Psoas muscle (tissue), 8 donors: ENCODE results near the gene SDHAF1. TPM values are rescaled to one million over a fixed set of nuclear protein-coding genes. Genes with fewer than 3 reads are reported as not detected.
A peak's percentile ranks its signal among the peaks of the same experiment; 100 is the strongest.
"Not testable (repeated sequence)": the region's sequence is repeated elsewhere in the genome, so short reads cannot be mapped to it uniquely, and the experiment has no call there.

ENCODE experiments used
- ATAC-seq, 4 donors: fragments of 200-7000 bp; cut with Tn5 transposase; one replicate each; pipeline ENCODE4 v1.9.1; 2020; ENCODE audit warnings: moderate library complexity in 3 of 4, mild to moderate bottlenecking in 2 of 4
- DNase-seq, 2 donors: peaks; one replicate each; pipeline ENCODE4 v3.0.0-alpha.2; 2020
- H3K27ac ChIP-seq: fragments of 200-600 bp; one replicate; pipeline ENCODE4 v1.8.0; 2022
- H3K27me3 ChIP-seq, 3 donors: fragments of 200-600 bp in 1 of 3; one replicate each; pipeline versions ENCODE4 v1.6.1 to v1.8.0; 2013 to 2022; ENCODE audit warnings: low read length in 2 of 3, mild to moderate bottlenecking in 2 of 3, moderate library complexity in 1 of 3; ENCODE audit not compliant: insufficient read depth in 3 of 3
- H3K36me3 ChIP-seq, 2 donors: fragments of 200-600 bp in 1 of 2; one replicate each; pipeline versions ENCODE4 v1.6.1 to v1.8.0; 2013 to 2022; ENCODE audit warnings: low read depth in 1 of 2, mild to moderate bottlenecking in 1 of 2, moderate library complexity in 1 of 2; ENCODE audit not compliant: insufficient read depth in 1 of 2
- H3K4me1 ChIP-seq: fragments of 200-600 bp; one replicate; pipeline ENCODE4 v1.8.0; 2022
- H3K4me3 ChIP-seq: fragments of 200-600 bp; one replicate; pipeline ENCODE4 v1.8.0; 2022; ENCODE audit warnings: mild to moderate bottlenecking
- H3K9me3 ChIP-seq: fragments of 200-600 bp; one replicate; pipeline ENCODE4 v1.8.0; 2022
- CTCF ChIP-seq: fragments of 200-600 bp; IDR thresholded peaks from one replicate; pipeline ENCODE4 v1.8.0; 2022; ENCODE audit warnings: antibody characterized with exemption
- WGBS, 3 donors: extraction: QIAGEN DNeasy Blood & Tissue Kit; methylation state at CpG; one replicate each; pipeline versions ENCODE4 v1.1.6 to v1.1.7; 2013; 5-methylcytosine and 5-hydroxymethylcytosine counted together
- intact Hi-C, 2 donors: fragments of 100-400 bp; cut with DNase I; formaldehyde crosslinking; loops; one replicate each; pipeline versions ENCODE4 v1.11.0 to v1.14.2; 2022
- polyA plus RNA-seq, 3 donors: library from polyadenylated mRNA; stranded (reverse); fragments of 200-250 nt; gene quantifications; one replicate each; pipeline ENCODE4 v1.2.3, GENCODE V29; 2013
- total RNA-seq, 4 donors: library from RNA; stranded (reverse); fragmentation: NEBNext Ultra II Directional in 2 of 4; extraction: Animal tissue kit (Norgen Biotek cat#: 25700) in 2 of 4; gene quantifications; one replicate each; pipeline versions ENCODE4 v1.2.1 to v1.2.4, GENCODE V29; 2021 to 2023
- donor health status: healthy with polysubstance abuse.
- donor health status: DM: no; HTN: no; CAD: no; lungs with moderate emphysema.
- donor health status: Bipolar disorder and iron deficiency.
- donor health status: healthy.
- donor health status: DM: yes; HTN: yes; CAD: no.
- donor health status: DM: no; HTN: no; CAD: no.
- donor health status: DM: no; HTN: no; CAD: no.
- donor health status: DM: yes; HTN: yes; CAD: no.

Gene SDHAF1
- total and polyA plus RNA-seq, 7 donors: 7.2 to 33.3 (median 14.5) TPM

DNA sequence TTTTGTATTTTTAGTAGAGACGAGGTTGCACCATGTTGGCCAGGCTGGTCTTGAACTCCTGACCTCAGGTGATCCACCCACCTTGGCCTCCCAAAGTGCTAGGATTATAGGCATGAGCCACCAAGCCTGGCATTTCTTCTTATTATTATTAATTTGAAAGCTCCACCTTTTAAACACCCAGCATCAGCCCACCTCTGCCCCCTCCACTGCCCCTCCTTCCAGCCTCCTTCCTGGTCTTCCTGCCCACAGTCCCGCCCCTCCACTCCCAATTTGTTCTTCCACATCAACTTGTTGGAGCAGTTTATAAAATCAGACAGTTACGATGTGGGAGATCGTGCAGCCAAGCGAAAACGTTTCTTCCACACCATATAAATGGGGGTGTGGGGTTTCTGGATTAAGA, 45.5 kb downstream of the SDHAF1 start:
- Histone ChIP-seq H3K36me3 (peaks cover 0 to 3% of the 10 kb centered on the region in 2 donors), H3K9me3 (no peaks in the 10 kb centered on the region), H3K27me3 (no peaks in the 10 kb centered on the region), H3K4me3 (no peak overlapping the region), H3K27ac (no peak overlapping the region), H3K4me1 (no peaks in the 10 kb centered on the region)
- DNase-seq: no peak
- intact Hi-C loops: no loop called here
- no peak for TF ChIP-seq CTCF
- WGBS, 3 donors: 84 to 90% (median 87%) methylated on average over 6 of the region's 6 CpGs
- no peak for ATAC-seq

GRCh38 chr19:36041092-36041491, 46.1 kb downstream of the SDHAF1 start:
- 83 to 93% (median 91%) methylated on average over 6 of the region's 6 CpGs for WGBS, 3 donors
- ATAC-seq, H3K36me3 ChIP-seq, H3K4me1 ChIP-seq, DNase-seq, H3K27me3 ChIP-seq, H3K27ac ChIP-seq, intact Hi-C loops, H3K9me3 ChIP-seq, H3K4me3 ChIP-seq: not testable (repeated sequence)

- no peaks in the 10 kb centered on the region for H3K27me3 ChIP-seq
- no peaks in the 10 kb centered on the region for H3K4me1 ChIP-seq
- no peak for DNase-seq
- intact Hi-C loops: no loop called here
- no peak for TF ChIP-seq CTCF
- no peak overlapping the region for H3K4me3 ChIP-seq
- 20 to 37% (median 36%) methylated on average over 3 of the region's 3 CpGs for WGBS, 3 donors
- no peaks in the 10 kb centered on the region for H3K36me3 ChIP-seq
- H3K9me3 ChIP-seq: no peaks in the 10 kb centered on the region
- ATAC-seq: peak in 1 of 4 donors; percentile 71
- H3K27ac ChIP-seq: no peak overlapping the region
Measured at GRCh38 chr19:36041831-36042230, 46.8 kb downstream of the SDHAF1 start.

DNA sequence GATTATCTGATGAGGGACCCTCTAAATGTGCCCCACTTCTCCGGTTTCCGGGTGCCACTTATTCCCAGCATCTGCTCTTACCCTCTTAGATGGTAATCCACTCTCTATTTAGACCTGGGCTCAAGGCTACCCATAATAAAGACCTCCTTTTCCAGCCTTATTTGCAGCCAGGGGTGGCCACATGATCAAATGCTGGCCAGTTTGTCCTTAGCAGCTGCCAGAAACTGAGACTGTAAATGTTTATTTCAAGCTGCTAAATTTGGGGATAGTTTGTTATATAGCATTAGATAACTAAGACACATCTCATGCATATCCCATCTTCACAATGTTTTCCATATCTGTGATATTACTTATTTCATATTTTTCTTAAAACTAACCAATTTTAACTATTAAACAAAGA, 49.0 kb downstream of the SDHAF1 start:
- H3K36me3 ChIP-seq: no peaks in the 10 kb centered on the region
- H3K27ac ChIP-seq: no peak overlapping the region
- no peak for DNase-seq
- no peak for ATAC-seq
- H3K4me1 ChIP-seq: no peaks in the 10 kb centered on the region
- H3K9me3 ChIP-seq: no peaks in the 10 kb centered on the region
- no peaks in the 10 kb centered on the region for H3K27me3 ChIP-seq
- intact Hi-C loops: no loop called here
- H3K4me3 ChIP-seq: no peak overlapping the region
- no peak for TF ChIP-seq CTCF
- 94 to 98% (median 96%) methylated on average over 2 of the region's 2 CpGs for WGBS, 3 donors

Other genes with a start within 250 kb of the SDHAF1 start
- gene U2AF1L4, start 249.8 kb upstream of the SDHAF1 start, total RNA-seq: 10 to 100 TPM; 13.3 to 28.7 (median 19.6) TPM
- gene U2AF1L4, start 249.8 kb upstream of the SDHAF1 start, polyA plus RNA-seq: 10 to 100 TPM; 12.3 to 26.6 (median 13.6) TPM
- gene PSENEN, start 249.5 kb upstream of the SDHAF1 start, total RNA-seq: 10 to 100 TPM; 34.7 to 41.0 (median 36.7) TPM
- 100 to 1,000 TPM in 1 of 3 donors, 10 to 100 TPM in 2; 61.6 to 116 (median 67.7) TPM for gene PSENEN, start 249.5 kb upstream of the SDHAF1 start, polyA plus RNA-seq
- gene LIN37, start 246.6 kb upstream of the SDHAF1 start, total RNA-seq: 10 to 100 TPM in 1 of 4 donors, 1 to 10 TPM in 3; 3.1 to 14.5 (median 7.9) TPM
- gene LIN37, start 246.6 kb upstream of the SDHAF1 start, polyA plus RNA-seq: 10 to 100 TPM; 17.8 to 26.8 (median 23.1) TPM
- gene HSPB6, start 238.2 kb upstream of the SDHAF1 start, total RNA-seq: 1,000 to 10,000 TPM in 1 of 4 donors, 100 to 1,000 TPM in 3; 656 to 1,308 (median 674) TPM
- gene HSPB6, start 238.2 kb upstream of the SDHAF1 start, polyA plus RNA-seq: 100 to 1,000 TPM; 303 to 719 (median 476) TPM
- 10 to 100 TPM in 1 of 4 donors, 1 to 10 TPM in 3; 4.2 to 16.2 (median 9.0) TPM for gene PROSER3, start 237.0 kb upstream of the SDHAF1 start, total RNA-seq
- gene PROSER3, start 237.0 kb upstream of the SDHAF1 start, polyA plus RNA-seq: 10 to 100 TPM in 1 of 3 donors, 1 to 10 TPM in 2; 4.6 to 14.2 (median 5.3) TPM
- gene ARHGAP33, start 219.6 kb upstream of the SDHAF1 start, total RNA-seq: 1 to 10 TPM in 3 of 4 donors, under 1 TPM in 1; 0.68 to 4.0 (median 2.2) TPM
- gene ARHGAP33, start 219.6 kb upstream of the SDHAF1 start, polyA plus RNA-seq: 1 to 10 TPM in 2 of 3 donors, under 1 TPM in 1; 0.96 to 1.4 (median 1.3) TPM
- gene PRODH2, start 182.3 kb upstream of the SDHAF1 start, total RNA-seq: not detected
- gene PRODH2, start 182.3 kb upstream of the SDHAF1 start, polyA plus RNA-seq: not detected
- gene NPHS1, start 142.7 kb upstream of the SDHAF1 start, total RNA-seq: not detected
- not detected for gene NPHS1, start 142.7 kb upstream of the SDHAF1 start, polyA plus RNA-seq
- not detected for gene KIRREL2, start 138.3 kb upstream of the SDHAF1 start, total RNA-seq
- gene KIRREL2, start 138.3 kb upstream of the SDHAF1 start, polyA plus RNA-seq: not detected
- gene APLP1, start 126.6 kb upstream of the SDHAF1 start, total RNA-seq: 1 to 10 TPM in 1 of 4 donors, under 1 TPM in 3; 0.48 to 4.1 (median 0.78) TPM
- 1 to 10 TPM in 1 of 3 donors, under 1 TPM in 2; 0.48 to 2.2 (median 1.00) TPM for gene APLP1, start 126.6 kb upstream of the SDHAF1 start, polyA plus RNA-seq
- 1 to 10 TPM in 3 of 4 donors, under 1 TPM in 1; 0.90 to 2.2 (median 1.5) TPM for gene NFKBID, start 94.6 kb upstream of the SDHAF1 start, total RNA-seq
- 1 to 10 TPM in 2 of 3 donors, under 1 TPM in 1; 0.75 to 1.6 (median 1.2) TPM for gene NFKBID, start 94.6 kb upstream of the SDHAF1 start, polyA plus RNA-seq
- gene HCST, start 92.7 kb upstream of the SDHAF1 start, total RNA-seq: 1 to 10 TPM; 1.7 to 4.7 (median 3.1) TPM
- 1 to 10 TPM; 1.1 to 4.2 (median 3.5) TPM for gene HCST, start 92.7 kb upstream of the SDHAF1 start, polyA plus RNA-seq
- gene TYROBP, start 86.9 kb upstream of the SDHAF1 start, total RNA-seq: 10 to 100 TPM in 3 of 4 donors, 1 to 10 TPM in 1; 9.4 to 22.1 (median 14.2) TPM
- gene TYROBP, start 86.9 kb upstream of the SDHAF1 start, polyA plus RNA-seq: 10 to 100 TPM in 2 of 3 donors, 1 to 10 TPM in 1; 7.8 to 19.1 (median 10.6) TPM
- 10 to 100 TPM in 2 of 4 donors, 1 to 10 TPM in 2; 7.2 to 11.2 (median 10.0) TPM for gene LRFN3, start 58.8 kb upstream of the SDHAF1 start, total RNA-seq
- 10 to 100 TPM in 2 of 3 donors, 1 to 10 TPM in 1; 8.6 to 25.6 (median 11.3) TPM for gene LRFN3, start 58.8 kb upstream of the SDHAF1 start, polyA plus RNA-seq
- gene SYNE4, start 13.6 kb downstream of the SDHAF1 start, total RNA-seq: under 1 TPM in 2 of 4 donors, not detected in 2; 0.23 to 0.24 TPM
- under 1 TPM in 2 of 3 donors, not detected in 1; 0.21 to 0.25 TPM for gene SYNE4, start 13.6 kb downstream of the SDHAF1 start, polyA plus RNA-seq
- 10 to 100 TPM in 3 of 4 donors, 1 to 10 TPM in 1; 7.1 to 12.6 (median 10.6) TPM for gene ALKBH6, start 19.0 kb downstream of the SDHAF1 start, total RNA-seq
- 10 to 100 TPM in 2 of 3 donors, 1 to 10 TPM in 1; 9.5 to 22.3 (median 13.3) TPM for gene ALKBH6, start 19.0 kb downstream of the SDHAF1 start, polyA plus RNA-seq
- 1 to 10 TPM; 1.2 to 3.9 (median 1.6) TPM for gene CLIP3, start 37.7 kb downstream of the SDHAF1 start, total RNA-seq
- gene CLIP3, start 37.7 kb downstream of the SDHAF1 start, polyA plus RNA-seq: 1 to 10 TPM in 1 of 3 donors, under 1 TPM in 2; 0.51 to 1.0 (median 0.66) TPM
- 1 to 10 TPM; 1.9 to 7.0 (median 2.9) TPM for gene THAP8, start 59.1 kb downstream of the SDHAF1 start, total RNA-seq
- gene THAP8, start 59.1 kb downstream of the SDHAF1 start, polyA plus RNA-seq: 1 to 10 TPM; 3.6 to 9.6 (median 6.5) TPM
- 1 to 10 TPM in 3 of 4 donors, under 1 TPM in 1; 0.81 to 3.8 (median 2.8) TPM for gene WDR62, start 59.7 kb downstream of the SDHAF1 start, total RNA-seq
- 1 to 10 TPM; 2.3 to 7.2 (median 2.6) TPM for gene WDR62, start 59.7 kb downstream of the SDHAF1 start, polyA plus RNA-seq
- gene OVOL3, start 116.0 kb downstream of the SDHAF1 start, total RNA-seq: not detected
- under 1 TPM in 1 of 3 donors, not detected in 2; 0.13 TPM for gene OVOL3, start 116.0 kb downstream of the SDHAF1 start, polyA plus RNA-seq
- gene POLR2I, start 119.7 kb downstream of the SDHAF1 start, total RNA-seq: 100 to 1,000 TPM in 3 of 4 donors, 10 to 100 TPM in 1; 89.7 to 126 (median 110) TPM
- gene POLR2I, start 119.7 kb downstream of the SDHAF1 start, polyA plus RNA-seq: 100 to 1,000 TPM in 2 of 3 donors, 10 to 100 TPM in 1; 99.4 to 130 (median 126) TPM
- gene TBCB, start 120.3 kb downstream of the SDHAF1 start, total RNA-seq: 10 to 100 TPM; 44.4 to 67.2 (median 57.8) TPM
- gene TBCB, start 120.3 kb downstream of the SDHAF1 start, polyA plus RNA-seq: 100 to 1,000 TPM in 1 of 3 donors, 10 to 100 TPM in 2; 65.9 to 115 (median 80.4) TPM
- 100 to 1,000 TPM; 465 to 626 (median 571) TPM for gene CAPNS1, start 144.9 kb downstream of the SDHAF1 start, total RNA-seq
- 100 to 1,000 TPM; 464 to 484 (median 475) TPM for gene CAPNS1, start 144.9 kb downstream of the SDHAF1 start, polyA plus RNA-seq
- gene COX7A1, start 157.3 kb downstream of the SDHAF1 start, total RNA-seq: 1,000 to 10,000 TPM; 1,453 to 1,741 (median 1,623) TPM
- gene COX7A1, start 157.3 kb downstream of the SDHAF1 start, polyA plus RNA-seq: 1,000 to 10,000 TPM in 1 of 3 donors, 100 to 1,000 TPM in 2; 571 to 1,031 (median 717) TPM
- 1 to 10 TPM; 2.5 to 4.1 (median 3.6) TPM for gene ZNF565, start 219.5 kb downstream of the SDHAF1 start, total RNA-seq
- 1 to 10 TPM; 3.1 to 6.0 (median 3.6) TPM for gene ZNF565, start 219.5 kb downstream of the SDHAF1 start, polyA plus RNA-seq
- 10 to 100 TPM; 31.2 to 78.4 (median 65.7) TPM for gene ZNF146, start 219.9 kb downstream of the SDHAF1 start, total RNA-seq
- 100 to 1,000 TPM in 1 of 3 donors, 10 to 100 TPM in 2; 30.5 to 114 (median 39.6) TPM for gene ZNF146, start 219.9 kb downstream of the SDHAF1 start, polyA plus RNA-seq